NCI-H1092 treated with DMSO at 0.1 percent for 48 hours (cell line): ENCODE data around the gene OR2K2.
"Not testable (repeated sequence)": the region's sequence is repeated elsewhere in the genome, so short reads cannot be mapped to it uniquely, and the experiment has no call there.

Experiments used
- DNase-seq: peaks from one replicate; lab custom pipeline; 2025; lab: John Stamatoyannopoulos, UW

OR2K2 gene

GRCh38 chr9:111298111-111298510, 31.9 kb downstream of the OR2K2 start:
- no peak for DNase-seq

GRCh38 chr9:111297066-111297824, 32.8 kb downstream of the OR2K2 start:
- no peak for DNase-seq

DNA sequence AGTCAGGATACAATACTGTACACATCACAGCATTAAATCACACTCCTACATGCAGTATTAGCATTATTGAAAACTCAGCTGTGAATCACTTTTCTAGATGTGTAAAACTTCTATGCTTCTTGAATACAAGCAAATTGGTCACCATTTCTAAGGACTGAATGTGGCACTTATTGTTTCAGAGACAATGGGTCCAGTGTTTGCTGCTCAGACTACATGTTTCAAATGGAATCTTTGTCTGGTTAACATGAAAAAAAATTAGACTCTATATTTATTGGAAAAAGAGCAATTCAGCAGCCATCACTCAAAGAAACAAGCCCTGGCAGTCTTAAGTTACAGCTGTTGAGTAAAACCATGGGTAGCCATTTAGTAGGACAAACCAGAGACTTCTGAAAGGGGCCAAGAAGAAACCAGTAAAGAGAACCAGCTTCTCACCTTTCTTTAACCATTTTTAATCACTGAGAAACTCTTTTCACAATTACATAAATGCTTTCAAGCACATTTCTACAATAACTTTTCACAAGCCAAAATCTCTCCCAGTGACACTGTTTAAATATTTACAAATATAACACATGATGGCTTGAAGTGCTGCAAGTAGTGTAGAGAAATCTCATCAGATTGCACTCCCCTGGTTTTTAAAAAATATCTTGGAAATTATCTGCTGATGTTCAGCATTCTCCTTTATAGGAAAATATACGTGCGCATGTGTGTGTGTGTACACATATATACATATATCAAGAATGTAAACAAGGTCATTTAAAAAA, 35.2 kb downstream of the OR2K2 start:
- DNase-seq, result no peak

DNA sequence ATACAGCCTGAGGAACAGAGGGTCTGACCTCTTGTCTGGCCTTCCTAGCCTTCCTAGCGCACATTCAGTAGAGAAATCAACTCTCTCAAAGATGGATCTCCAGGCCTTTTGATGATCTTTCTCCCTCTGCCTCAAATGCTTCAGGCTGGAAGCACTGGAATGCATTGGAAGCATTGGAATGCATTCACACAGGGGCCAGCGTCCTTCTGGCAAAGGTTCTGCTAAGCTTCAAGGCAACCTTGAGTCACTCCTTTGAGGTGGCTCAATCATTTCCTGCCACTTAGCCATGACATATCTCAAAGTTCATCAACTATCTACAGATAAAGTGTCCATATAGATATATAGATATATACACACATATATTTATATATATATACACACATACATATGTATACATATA, 42.9 kb downstream of the OR2K2 start:
- no peak for DNase-seq

DNA sequence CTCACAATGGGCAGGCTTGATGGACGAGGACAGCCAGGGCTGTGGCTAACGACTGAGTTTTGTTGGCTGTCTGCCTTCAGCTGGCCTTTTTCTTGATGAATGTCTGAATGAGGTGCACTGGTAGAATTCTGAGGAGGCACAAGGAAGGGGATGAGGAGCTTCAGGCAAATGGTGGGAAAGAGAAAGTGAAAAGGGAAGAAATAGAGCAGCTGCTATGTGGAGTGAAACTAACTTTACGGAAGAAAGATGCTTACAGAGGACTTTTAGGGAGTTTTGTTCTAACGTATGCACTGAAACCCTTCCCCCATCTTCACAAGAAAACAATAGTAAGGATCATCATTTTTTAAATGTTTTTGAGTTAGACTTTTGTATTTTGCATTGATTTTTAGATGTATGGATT, 45.3 kb downstream of the OR2K2 start:
- DNase-seq, result no peak

DNA sequence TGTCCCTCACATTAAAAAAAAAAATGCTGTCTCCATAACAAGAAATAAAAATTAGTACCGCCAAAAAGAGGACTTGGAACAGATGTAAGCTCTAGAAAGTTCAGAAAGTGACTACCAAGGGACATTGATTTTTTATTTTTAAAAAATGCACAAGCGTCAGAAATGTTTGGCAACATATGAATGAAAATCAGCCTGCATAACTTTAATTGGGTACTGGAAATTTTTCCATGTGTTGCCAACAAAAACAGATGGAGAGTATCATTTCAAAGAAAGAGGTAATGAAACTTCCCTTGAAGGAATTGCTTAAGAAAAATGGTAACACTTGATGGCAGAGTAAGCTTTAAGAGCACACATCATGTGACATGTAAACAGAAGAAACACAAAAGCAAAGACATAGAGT, 47.2 kb downstream of the OR2K2 start:
- no peak for DNase-seq

DNA sequence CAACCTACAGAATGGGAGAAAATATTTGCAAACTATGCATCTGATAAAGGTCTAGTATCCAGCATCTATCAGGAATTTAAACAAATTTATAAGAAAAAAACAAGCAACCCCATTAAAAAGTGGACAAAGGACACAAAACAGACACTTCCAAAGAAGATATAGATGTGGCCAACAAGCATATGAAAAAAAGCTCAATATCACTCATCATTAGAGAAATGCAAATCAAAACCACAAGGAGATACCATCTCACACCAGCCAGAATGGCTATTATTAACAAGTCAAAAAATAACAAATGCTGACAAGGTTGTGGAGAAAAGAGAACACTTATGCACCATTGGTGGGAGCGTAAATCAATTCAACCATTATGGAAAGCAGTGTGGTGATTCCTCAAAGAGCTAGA, 49.2 kb downstream of the OR2K2 start:
- not testable (repeated sequence) for DNase-seq
